Suprapubic skin (tissue), 4 donors: Measurements from ENCODE around the gene PPP1R18. TPM values are rescaled to one million over a fixed set of nuclear protein-coding genes. Genes with fewer than 3 reads are reported as not detected.

Experiments used
- DNase-seq, 2 donors: peaks; one replicate each; pipeline ENCODE4 v3.0.0-alpha.2; 2019; ENCODE audit warnings: low spot score in 2 of 2
- H3K27ac ChIP-seq: fragments of 200-600 bp; sonication (generic); one replicate; pipeline ENCODE4 v1.5.1; 2019
- H3K27me3 ChIP-seq: fragments of 200-600 bp; sonication (generic); one replicate; pipeline ENCODE4 v1.5.1; 2019
- H3K36me3 ChIP-seq: fragments of 200-600 bp; sonication (generic); one replicate; pipeline ENCODE4 v1.5.1; 2019
- H3K4me1 ChIP-seq: fragments of 200-600 bp; sonication (generic); one replicate; pipeline ENCODE4 v1.5.1; 2019
- H3K4me3 ChIP-seq: fragments of 200-600 bp; sonication (generic); one replicate; pipeline ENCODE4 v1.5.1; 2019; ENCODE audit warnings: mild to moderate bottlenecking
- H3K9me3 ChIP-seq: fragments of 200-600 bp; sonication (generic); one replicate; pipeline ENCODE4 v1.5.1; 2019
- CTCF ChIP-seq, 2 donors: fragments of 200-600 bp in 1 of 2; fragments of 450-650 bp in 1 of 2; sonication (generic) in 1 of 2; IDR thresholded peaks; one replicate each; pipeline ENCODE4 v1.5.1; 2016 to 2019; ENCODE audit warnings: antibody characterized with exemption in 2 of 2, mild to moderate bottlenecking in 1 of 2, moderate library complexity in 1 of 2
- EP300 ChIP-seq: sonication (generic); formaldehyde crosslinking; IDR thresholded peaks from one replicate; pipeline ENCODE4 v1.6.1; 2017; ENCODE audit warnings: antibody characterized with exemption
- POLR2A ChIP-seq, 2 donors: fragments of 450-650 bp; IDR thresholded peaks; one replicate each; pipeline ENCODE4 v1.6.1; 2017; ENCODE audit warnings: antibody characterized with exemption in 2 of 2, mild to moderate bottlenecking in 2 of 2, moderate library complexity in 2 of 2
- POLR2AphosphoS5 ChIP-seq, 3 donors: sonication (generic); formaldehyde crosslinking; IDR thresholded peaks; one replicate each; pipeline ENCODE4 v1.6.1; 2017; ENCODE audit warnings: antibody characterized with exemption in 3 of 3
- WGBS: methylation state at CpG from one replicate; pipeline ENCODE4 v1.1.5; 2018; 5-methylcytosine and 5-hydroxymethylcytosine counted together
- total RNA-seq, 4 donors: library from RNA; depleted of rRNA; stranded (reverse); fragments of >200 nt; gene quantifications; one replicate each; pipeline ENCODE4 v1.1.0, GENCODE V29; 2016

Gene PPP1R18
- total RNA-seq, 4 donors from 2014 or later: 25.2 to 31.0 (median 29.2) TPM

- Histone ChIP-seq H3K27me3 (no peaks in the 10 kb centered on the region), H3K4me1 (peaks cover 22% of the 10 kb centered on the region), H3K4me3 (peak overlapping the region; percentile 96), H3K27ac (peak overlapping the region; percentile 94), H3K36me3 (peaks cover 44% of the 10 kb centered on the region), H3K9me3 (no peaks in the 10 kb centered on the region)
- DNase-seq: peak; percentile 81 to 86
- 0% methylated on average over 16 of the region's 78 CpGs for WGBS
- TF ChIP-seq POLR2AphosphoS5 (IDR thresholded peaks at IDR 0.05): peak in 1 of 3 donors; percentile 16
- peak in 1 of 2 donors; percentile 40 for TF ChIP-seq POLR2A (IDR thresholded peaks at IDR 0.05)
- no peak for TF ChIP-seq EP300
- TF ChIP-seq CTCF (IDR thresholded peaks at IDR 0.05): no peak
Measured at GRCh38 chr6:30647242-30648116, 39.0 kb downstream of the PPP1R18 start.

GRCh38 chr6:30646450-30647241 lies 39.8 kb downstream of the PPP1R18 start, which contains the start of gene C6orf136:
Gene C6orf136, plus strand, starts transcription at chr6:30647133. Its CDS starts 99 bp downstream, at chr6:30647232.
- WGBS: 9% methylated on average over 36 of the region's 37 CpGs
- peaks cover 22% of the 10 kb centered on the region for H3K4me1 ChIP-seq
- peak within 1 kb of the TSS; percentile 94 for H3K27ac ChIP-seq
- DNase-seq: peak; percentile 93
- TF ChIP-seq POLR2AphosphoS5 (IDR thresholded peaks at IDR 0.05): no peak
- no peak for TF ChIP-seq POLR2A (IDR thresholded peaks at IDR 0.05)
- TF ChIP-seq CTCF (IDR thresholded peaks at IDR 0.05): no peak
- TF ChIP-seq EP300: no peak
- H3K27me3 ChIP-seq: no peaks in the 10 kb centered on the region
- H3K9me3 ChIP-seq: no peaks in the 10 kb centered on the region
- peak within 1 kb of the TSS; percentile 96 for H3K4me3 ChIP-seq
- peaks cover 44% of the 10 kb centered on the region for H3K36me3 ChIP-seq

GRCh38 chr6:30645989-30646388 lies 40.5 kb downstream of the PPP1R18 start:
- Histone ChIP-seq H3K27me3 (no peaks in the 10 kb centered on the region), H3K9me3 (no peaks in the 10 kb centered on the region), H3K36me3 (peaks cover 44% of the 10 kb centered on the region), H3K27ac (no peak overlapping the region), H3K4me3 (no peak overlapping the region), H3K4me1 (peaks cover 22% of the 10 kb centered on the region)
- WGBS: 64% methylated on average over 1 of the region's 1 CpG
- no peak for TF ChIP-seq EP300
- TF ChIP-seq CTCF (IDR thresholded peaks at IDR 0.05): no peak
- no peak for TF ChIP-seq POLR2A (IDR thresholded peaks at IDR 0.05)
- TF ChIP-seq POLR2AphosphoS5 (IDR thresholded peaks at IDR 0.05): no peak
- no peak for DNase-seq

GRCh38 chr6:30644769-30645168 lies 41.7 kb downstream of the PPP1R18 start:
- DNase-seq: no peak
- Histone ChIP-seq H3K4me1 (peaks cover 22% of the 10 kb centered on the region), H3K9me3 (no peaks in the 10 kb centered on the region), H3K27ac (no peak overlapping the region), H3K27me3 (no peaks in the 10 kb centered on the region), H3K36me3 (peaks cover 47% of the 10 kb centered on the region), H3K4me3 (no peak overlapping the region)
- TF ChIP-seq EP300 (no peak), POLR2A (IDR thresholded peaks at IDR 0.05) (no peak), CTCF (IDR thresholded peaks at IDR 0.05) (no peak), POLR2AphosphoS5 (IDR thresholded peaks at IDR 0.05) (no peak)
- WGBS: 82% methylated on average over 5 of the region's 5 CpGs

GRCh38 chr6:30643656-30644055 lies 42.8 kb downstream of the PPP1R18 start:
- Histone ChIP-seq H3K27ac (no peak overlapping the region), H3K4me1 (peaks cover 18% of the 10 kb centered on the region), H3K27me3 (no peaks in the 10 kb centered on the region), H3K36me3 (peaks cover 45% of the 10 kb centered on the region), H3K4me3 (no peak overlapping the region), H3K9me3 (no peaks in the 10 kb centered on the region)
- TF ChIP-seq POLR2A (IDR thresholded peaks at IDR 0.05) (no peak), EP300 (no peak), POLR2AphosphoS5 (IDR thresholded peaks at IDR 0.05) (no peak), CTCF (IDR thresholded peaks at IDR 0.05) (no peak)
- no peak for DNase-seq
- WGBS: 94% methylated on average over 2 of the region's 2 CpGs
